Mucosa of descending colon (tissue), 3 donors: ENCODE measurements around the gene RNF8. TPM values are rescaled to one million over a fixed set of nuclear protein-coding genes. Genes with fewer than 3 reads are reported as not detected.
A peak's percentile ranks its signal among the peaks of the same experiment; 100 is the strongest.

Source experiments
- ATAC-seq: fragments of 200-7000 bp; cut with Tn5 transposase; one replicate; pipeline ENCODE4 v1.9.1; 2020; ENCODE audit warnings: mild to moderate bottlenecking, moderate library complexity
- DNase-seq, 3 donors: peaks; one replicate each; pipeline ENCODE4 v3.0.0-alpha.2; 2020
- H3K36me3 ChIP-seq: fragments of 200-600 bp; one replicate; pipeline ENCODE4 v1.8.0; 2021; ENCODE audit warnings: low read depth, mild to moderate bottlenecking
- H3K4me1 ChIP-seq: fragments of 200-600 bp; one replicate; pipeline ENCODE4 v1.8.0; 2021; ENCODE audit warnings: low read depth, mild to moderate bottlenecking
- H3K4me3 ChIP-seq: fragments of 200-600 bp; one replicate; pipeline ENCODE4 v1.8.0; 2021; ENCODE audit warnings: mild to moderate bottlenecking
- H3K9me3 ChIP-seq: fragments of 200-600 bp; one replicate; pipeline ENCODE4 v1.8.0; 2021; ENCODE audit warnings: mild to moderate bottlenecking
- CTCF ChIP-seq: fragments of 200-600 bp; IDR thresholded peaks from one replicate; pipeline ENCODE4 v1.8.0; 2022; ENCODE audit warnings: antibody characterized with exemption, mild to moderate bottlenecking
- intact Hi-C, 2 donors: fragments of 100-400 bp; cut with DNase I in 1 of 2; cut with micrococcal nuclease in 1 of 2; formaldehyde crosslinking; loops; one replicate each; pipeline versions ENCODE4 v1.11.0 to v1.11.1; 2022; cut with DNase I, micrococcal nuclease
- total RNA-seq, 3 donors: library from RNA; stranded (reverse); fragmentation: NEBNext Ultra II Directional in 2 of 3; extraction: Animal tissue kit (Norgen Biotek cat#: 25700) in 2 of 3; gene quantifications; one replicate each; pipeline versions ENCODE4 v1.2.1 to v1.2.4, GENCODE V29; 2021 to 2023
- donor health status: DM: no; HTN: no; CAD: no; lungs with moderate emphysema.
- donor health status: DM: no; HTN: no; CAD: no.
- donor health status: DM: no; HTN: yes; CAD: no.

RNF8 gene
- total RNA-seq, 3 donors from 2014 or later, result 11.2 to 16.3 (median 11.4) TPM

- Histone ChIP-seq H3K4me1 (no peaks in the 10 kb centered on the region), H3K36me3 (no peaks in the 10 kb centered on the region), H3K9me3 (no peaks in the 10 kb centered on the region), H3K4me3 (no peak overlapping the region)
- ATAC-seq, result no peak
- TF ChIP-seq CTCF, result no peak
- intact Hi-C loops, result no loop called here
- no peak for DNase-seq
Measured at GRCh38 chr6:37347177-37347576, 6.6 kb upstream of the RNF8 start.

GRCh38 chr6:37347670-37348111, 6.1 kb upstream of the RNF8 start:
- intact Hi-C loops, result no loop called here
- no peak for DNase-seq
- no peak for TF ChIP-seq CTCF
- no peak for ATAC-seq
- no peaks in the 10 kb centered on the region for H3K36me3 ChIP-seq
- H3K4me1 ChIP-seq, result no peaks in the 10 kb centered on the region
- H3K9me3 ChIP-seq, result no peaks in the 10 kb centered on the region
- no peak overlapping the region for H3K4me3 ChIP-seq

- intact Hi-C loops, result no loop called here
- no peak overlapping the region for H3K4me3 ChIP-seq
- ATAC-seq (no peak), DNase-seq (no peak)
- H3K36me3 ChIP-seq, result no peaks in the 10 kb centered on the region
- no peak for TF ChIP-seq CTCF
- no peaks in the 10 kb centered on the region for H3K9me3 ChIP-seq
- peaks cover 5% of the 10 kb centered on the region for H3K4me1 ChIP-seq
Measured at GRCh38 chr6:37351027-37351426, 2.8 kb upstream of the RNF8 start.

- H3K4me1 ChIP-seq, result peaks cover 5% of the 10 kb centered on the region
- intact Hi-C loops, result no loop called here
- H3K9me3 ChIP-seq, result no peaks in the 10 kb centered on the region
- no peak overlapping the region for H3K4me3 ChIP-seq
- no peaks in the 10 kb centered on the region for H3K36me3 ChIP-seq
- ATAC-seq (no peak), DNase-seq (no peak)
- no peak for TF ChIP-seq CTCF
Measured at GRCh38 chr6:37352384-37352783, 1.4 kb upstream of the RNF8 start.

- DNase-seq, result peak; percentile 42 to 59 (median 55)
- TF ChIP-seq CTCF, result no peak
- Histone ChIP-seq H3K4me1 (peaks cover 5% of the 10 kb centered on the region), H3K36me3 (no peaks in the 10 kb centered on the region), H3K4me3 (peak overlapping the region; percentile 81), H3K9me3 (no peaks in the 10 kb centered on the region)
- intact Hi-C loops, result no loop called here
- peak; percentile 68 for ATAC-seq
Measured at GRCh38 chr6:37354526-37355384, 972 bp downstream of the RNF8 start.
